GM12878 (cell line): Measurements from ENCODE around the gene SRGAP2C. TPM values are rescaled to one million over a fixed set of nuclear protein-coding genes. Genes with fewer than 3 reads are reported as not detected.
"Not testable (repeated sequence)": the region's sequence is repeated elsewhere in the genome, so short reads cannot be mapped to it uniquely, and the experiment has no call there.

Experiments used
- ATAC-seq: fragments of 200-7000 bp; cut with Tn5 transposase; 3 replicates; pipeline ENCODE4 v1.9.1; 2020; ENCODE audit warnings: mild to moderate bottlenecking, moderate library complexity
- BruUV-seq: library from RNA; stranded (reverse); fragments of 400-500 nt; replicated peaks from 2 replicates; lab custom pipeline; 2021; lab: Mats Ljungman, UMichigan
- CTCF ChIA-PET: fragments of 300-600 bp; sonication (Branson Sonifier 250); formaldehyde crosslinking; extraction: SDS; loops from one replicate; lab custom pipeline; 2021; ENCODE audit warnings: inconsistent platforms; lab: Yijun Ruan, JAX
- POLR2A ChIA-PET: fragments of 350-600 bp; formaldehyde crosslinking; extraction: SDS; loops from one replicate; lab custom pipeline; 2021; ENCODE audit warnings: inconsistent platforms; lab: Charles Lee
- RAD21 ChIA-PET: fragments of 300-600 bp; sonication (Branson Sonifier 250); formaldehyde crosslinking; loops from one replicate; lab custom pipeline; 2023; ENCODE audit warnings: antibody characterized with exemption; ENCODE audit not compliant: unreplicated experiment; lab: Charles Lee
- SMC1A ChIA-PET: fragments of 300-600 bp; sonication (Branson Sonifier 250); formaldehyde crosslinking; loops from one replicate; lab custom pipeline; 2023; ENCODE audit not compliant: unreplicated experiment, uncharacterized antibody; lab: Charles Lee
- DNase-seq: peaks from one replicate; pipeline ENCODE4 v3.0.0-alpha.2; 2011; ENCODE audit warnings: low read depth, low spot score
- FAIRE-seq: peaks from 3 replicates; lab custom pipeline; 2011; peaks lifted over from hg19 to GRCh38; lab: Jason Lieb, UNC
- H2AFZ ChIP-seq: 2 replicates; pipeline ENCODE4 v1.6.0; 2011; ENCODE audit warnings: low read depth, low read length, control low read depth; ENCODE audit not compliant: control insufficient read depth
- H3K27ac ChIP-seq: 2 replicates; pipeline ENCODE4 v1.5.1; 2011; ENCODE audit warnings: control low read depth; ENCODE audit not compliant: control insufficient read depth, insufficient read depth
- H3K27me3 ChIP-seq, 2 experiments: replicated peaks in 1 of 2; 2 replicates each; pipeline versions ENCODE4 v1.6.0 to v1.6.1; 2011; ENCODE audit warnings: low read length in 1 of 2; ENCODE audit not compliant: control insufficient read depth in 2 of 2, insufficient read depth in 2 of 2
- H3K36me3 ChIP-seq, 2 experiments: 2 replicates each; pipeline ENCODE4 v1.5.1; 2011; ENCODE audit warnings: low read length in 1 of 2; ENCODE audit not compliant: control insufficient read depth in 2 of 2, insufficient read depth in 2 of 2
- H3K4me1 ChIP-seq: 2 replicates; pipeline ENCODE4 v1.6.1; 2011; ENCODE audit warnings: mild to moderate bottlenecking, low read length, moderate library complexity, mixed read lengths; ENCODE audit not compliant: control insufficient read depth, insufficient read depth
- H3K4me2 ChIP-seq: 2 replicates; pipeline ENCODE4 v1.6.0; 2011; ENCODE audit warnings: control low read depth; ENCODE audit not compliant: control insufficient read depth, insufficient read depth
- H3K4me3 ChIP-seq: fragments of 200-600 bp; sonication (generic); 2 replicates; pipeline ENCODE4 v1.5.1; 2016
- H3K79me2 ChIP-seq: 2 replicates; pipeline ENCODE4 v1.6.0; 2011; ENCODE audit warnings: low read length; ENCODE audit not compliant: control insufficient read depth, insufficient read depth
- H3K9ac ChIP-seq: 2 replicates; pipeline ENCODE4 v1.8.0; 2011; ENCODE audit warnings: low read length, control low read depth, mixed read lengths; ENCODE audit not compliant: control insufficient read depth, insufficient read depth
- H3K9me3 ChIP-seq: replicated peaks from 3 replicates; pipeline ENCODE4 v1.5.1; 2011; ENCODE audit warnings: mild to moderate bottlenecking, low read length; ENCODE audit not compliant: control insufficient read depth, insufficient read depth
- H4K20me1 ChIP-seq: 2 replicates; pipeline ENCODE4 v1.6.0; 2011; ENCODE audit not compliant: control insufficient read depth, insufficient read depth
- WGBS: methylation state at CpG from one replicate; pipeline ENCODE4 v1.1.6; 2016; ENCODE audit warnings: low lambda C conversion rate; ENCODE audit not compliant: insufficient replicate concordance, insufficient coverage; ENCODE audit errors: missing lambda C conversion rate; 5-methylcytosine and 5-hydroxymethylcytosine counted together
- in situ Hi-C: fragments of 300-500 bp; cut with MboI; formaldehyde crosslinking; loops from 9 replicates; pipeline ENCODE4 v1.14.3; 2018; ENCODE audit warnings: mixed read lengths
- intact Hi-C: fragments of 100-400 bp; cut with micrococcal nuclease; formaldehyde crosslinking; loops from one replicate; pipeline ENCODE4 v1.14.2; 2022; ENCODE audit not compliant: unreplicated experiment
- polyA plus RNA-seq, 11 experiments: library from polyadenylated mRNA; depleted of rRNA in 4 of 11; unstranded in 6 of 11; stranded (reverse) in 5 of 11; fragments of >200 nt; fragmentation: Nextera tagmentation in 4 of 11; fragmentation: Illumina TruSeq in 1 of 11; extraction: Ambion mirVana in 4 of 11; extraction: Trizol in 1 of 11; gene quantifications; 1 replicate in 1 of 11; 2 replicates in 10 of 11; pipeline versions ENCODE4 v1.2.1 to v1.2.3, GENCODE V29; 2011 to 2016; ENCODE audit warnings: inconsistent platforms in 2 of 11, missing spikeins in 2 of 11, low read depth in 1 of 11
- total RNA-seq, 4 experiments: library from RNA; depleted of rRNA in 3 of 4; stranded (reverse); fragments of >200 nt in 3 of 4; fragmentation: Illumina TruSeq in 1 of 4; extraction: Trizol in 1 of 4; gene quantifications; 2 replicates each; pipeline versions ENCODE4 v1.2.1 to v1.2.3, GENCODE V29; 2013 to 2021

The SRGAP2C gene
- total and polyA plus RNA-seq, 10 of the 15 experiments (the other 5 are each of a cell fraction or from before 2014, with no cell fraction given): 0.82 to 7.6 (median 2.3) TPM

- H2AFZ ChIP-seq, intact Hi-C loops, H4K20me1 ChIP-seq, BruUV-seq, H3K27ac ChIP-seq, H3K4me1 ChIP-seq, SMC1A ChIA-PET, H3K79me2 ChIP-seq, in situ Hi-C loops, H3K27me3 ChIP-seq, H3K4me2 ChIP-seq, RAD21 ChIA-PET, DNase-seq, H3K9me3 ChIP-seq, H3K4me3 ChIP-seq, CTCF ChIA-PET, H3K9ac ChIP-seq, H3K36me3 ChIP-seq, ATAC-seq, FAIRE-seq, POLR2A ChIA-PET: not testable (repeated sequence)
- over 99% methylated on average over 9 of the region's 13 CpGs for WGBS
Observed at GRCh38 chr1:121200985-121201981, 16.5 kb downstream of the SRGAP2C start.

- BruUV-seq, in situ Hi-C loops, FAIRE-seq, H3K9ac ChIP-seq, H3K4me3 ChIP-seq, POLR2A ChIA-PET, H3K4me2 ChIP-seq, H3K79me2 ChIP-seq, ATAC-seq, H3K27me3 ChIP-seq, SMC1A ChIA-PET, H3K4me1 ChIP-seq, H3K27ac ChIP-seq, CTCF ChIA-PET, RAD21 ChIA-PET, H3K36me3 ChIP-seq, DNase-seq, H3K9me3 ChIP-seq, H2AFZ ChIP-seq, H4K20me1 ChIP-seq, intact Hi-C loops: not testable (repeated sequence)
- 100% methylated on average over 2 of the region's 3 CpGs for WGBS
Observed at GRCh38 chr1:121202986-121203385, 18.2 kb downstream of the SRGAP2C start.

GRCh38 chr1:121205786-121206711 is 21.3 kb downstream of the SRGAP2C start:
- H3K4me3 ChIP-seq, H3K4me1 ChIP-seq, DNase-seq, H2AFZ ChIP-seq, SMC1A ChIA-PET, H4K20me1 ChIP-seq, H3K9me3 ChIP-seq, CTCF ChIA-PET, FAIRE-seq, H3K27me3 ChIP-seq, in situ Hi-C loops, H3K4me2 ChIP-seq, RAD21 ChIA-PET, ATAC-seq, H3K27ac ChIP-seq, H3K36me3 ChIP-seq, H3K9ac ChIP-seq, H3K79me2 ChIP-seq, intact Hi-C loops, POLR2A ChIA-PET, BruUV-seq: not testable (repeated sequence)
- 100% methylated on average over 1 of the region's 8 CpGs for WGBS
